ENCODE results near the gene PYCARD. TPM values are rescaled to one million over a fixed set of nuclear protein-coding genes. Genes with fewer than 3 reads are reported as not detected.

PYCARD gene
- 37.3 and 88.6 TPM in 2 replicates for total RNA-seq

GRCh38 chr16:31202414-31203375 lies at the start of gene PYCARD:
TSS of gene PYCARD (minus strand) at chr16:31202760. CDS start at chr16:31202690, 70 bp downstream.

GRCh38 chr16:31216422-31217135 lies 14.0 kb upstream of the PYCARD start, which contains the start of gene PYDC1:
TSS of gene PYDC1 (minus strand) at chr16:31217135. CDS start at chr16:31217028, 107 bp downstream.

GRCh38 chr16:31213877-31214707 lies 11.5 kb upstream of the PYCARD start, which contains the start of gene TRIM72:
TSS of gene TRIM72 (plus strand) at chr16:31214119. CDS start at chr16:31214739, 620 bp downstream.

GRCh38 chr16:31179747-31180459 lies 22.7 kb downstream of the PYCARD start, which contains the start of gene FUS:
TSS of gene FUS (plus strand) at chr16:31180139. CDS start at chr16:31180215, 76 bp downstream.

Other genes starting within 250 kb of the PYCARD start
- 6.5 and 8.0 TPM in 2 replicates for gene SETD1A, start 245.0 kb downstream of the PYCARD start, total RNA-seq
- gene HSD3B7, start 217.6 kb downstream of the PYCARD start, total RNA-seq, result 11.2 and 64.7 TPM in 2 replicates
- gene STX1B, start 192.1 kb downstream of the PYCARD start, total RNA-seq, result 0.63 and 0.65 TPM in 2 replicates
- gene STX4, start 169.2 kb downstream of the PYCARD start, total RNA-seq, result 20.9 and 23.1 TPM in 2 replicates
- gene ZNF668, start 128.5 kb downstream of the PYCARD start, total RNA-seq, result 13.4 and 14.2 TPM in 2 replicates
- 12.7 and 22.7 TPM in 2 replicates for gene ZNF646, start 128.3 kb downstream of the PYCARD start, total RNA-seq
- gene PRSS53, start 113.8 kb downstream of the PYCARD start, total RNA-seq, result 0.81 and 1.6 TPM in 2 replicates
- 217 and 229 TPM in 2 replicates for gene VKORC1, start 108.0 kb downstream of the PYCARD start, total RNA-seq
- 88.5 and 103 TPM in 2 replicates for gene BCKDK, start 94.4 kb downstream of the PYCARD start, total RNA-seq
- gene KAT8, start 85.1 kb downstream of the PYCARD start, total RNA-seq, result 31.8 and 47.4 TPM in 2 replicates
- 2.6 and 13.1 TPM in 2 replicates for gene PRSS8, start 67.0 kb downstream of the PYCARD start, total RNA-seq
- gene PRSS36, start 52.7 kb downstream of the PYCARD start, total RNA-seq, result 1.1 and 7.9 TPM in 2 replicates
- 43.7 and 78.9 TPM in 2 replicates for gene FUS, start 22.6 kb downstream of the PYCARD start, total RNA-seq
- not detected in 2 replicates for gene TRIM72, start 11.4 kb upstream of the PYCARD start, total RNA-seq
- gene PYDC1, start 14.4 kb upstream of the PYCARD start, total RNA-seq, result not detected in 2 replicates
- 2.1 TPM in 1 of 2 replicates, not detected in the other for gene ITGAM, start 57.2 kb upstream of the PYCARD start, total RNA-seq
- under 0.01 TPM in 2 replicates for gene ITGAX, start 152.4 kb upstream of the PYCARD start, total RNA-seq
- not detected in 2 replicates for gene ITGAD, start 190.6 kb upstream of the PYCARD start, total RNA-seq
- gene COX6A2, start 225.6 kb upstream of the PYCARD start, total RNA-seq, result not detected in 2 replicates
- 0.49 and 1.3 TPM in 2 replicates for gene ZNF843, start 240.0 kb upstream of the PYCARD start, total RNA-seq

Data from mesangial cell (primary cell).